HG03175 (cell line): ENCODE measurements around the gene MUCL3.
"Not testable (repeated sequence)": the region's sequence is repeated elsewhere in the genome, so short reads cannot be mapped to it uniquely, and the experiment has no call there.

Source experiments
- ATAC-seq: cut with Tn5 transposase; IDR thresholded peaks from one replicate; pipeline ENCODE4 v1.9.1; 2021; ENCODE audit warnings: mild to moderate bottlenecking, moderate library complexity; ENCODE audit not compliant: unreplicated experiment

Gene MUCL3

DNA sequence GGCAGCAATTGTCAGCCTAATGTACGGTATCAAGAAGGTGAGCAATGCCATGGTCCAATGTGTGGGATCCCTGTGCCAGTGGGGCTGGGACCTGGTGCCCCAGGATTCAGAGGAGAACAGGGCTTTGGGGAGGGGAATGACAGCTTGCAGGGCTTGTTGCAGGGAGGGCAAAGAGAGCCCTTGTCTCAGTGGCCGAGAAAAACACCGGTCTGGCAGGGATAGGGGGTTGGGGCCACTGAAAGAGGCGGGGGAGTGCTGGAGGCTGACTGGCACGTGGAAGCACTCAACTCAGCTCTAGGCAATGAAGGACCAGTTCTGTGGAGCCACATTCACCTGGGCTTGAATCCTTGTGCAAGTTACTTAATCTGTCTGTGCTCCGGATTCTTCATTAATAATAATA lies 3.5 kb upstream of the MUCL3 start:
- no peak for ATAC-seq

DNA sequence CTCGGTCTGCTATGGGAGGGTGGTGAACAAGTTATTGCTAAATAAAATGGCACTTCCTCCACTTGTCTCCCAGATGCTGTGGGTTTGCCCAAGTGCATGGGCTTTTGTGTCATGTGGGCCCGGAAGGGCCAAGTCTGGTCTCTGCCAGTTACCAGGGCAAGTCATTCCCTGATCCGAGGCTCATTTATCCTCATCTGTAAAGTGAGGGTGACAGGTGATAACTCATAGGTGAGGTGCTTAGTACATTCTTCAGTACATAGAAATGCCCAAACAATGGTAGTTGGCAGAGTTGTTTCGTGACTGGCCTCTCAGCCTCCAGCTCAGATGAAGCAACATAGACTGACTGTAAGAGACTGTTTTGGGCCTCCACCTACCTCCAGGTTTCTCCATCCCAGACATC lies 2.0 kb upstream of the MUCL3 start:
- ATAC-seq: no peak

DNA sequence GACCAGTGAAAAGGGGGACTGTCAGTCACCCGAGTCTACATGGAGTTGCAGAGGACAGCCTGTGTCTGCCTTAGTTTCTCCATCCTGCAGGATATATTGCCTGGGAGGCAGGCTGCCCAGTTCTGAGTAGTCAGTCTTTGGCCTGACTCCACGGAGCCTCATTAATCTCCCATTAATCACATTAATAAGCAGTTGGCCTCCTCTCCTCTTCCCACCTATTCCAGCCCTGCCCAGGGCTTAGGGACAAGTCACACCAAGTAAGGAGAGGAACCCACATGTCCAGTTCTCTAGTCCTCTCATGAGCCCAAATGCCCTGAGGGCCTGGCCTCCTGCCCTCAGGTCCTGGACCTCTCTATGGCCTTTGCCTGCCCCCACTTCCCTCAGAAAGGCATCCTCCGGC lies 1.3 kb upstream of the MUCL3 start:
- no peak for ATAC-seq

DNA sequence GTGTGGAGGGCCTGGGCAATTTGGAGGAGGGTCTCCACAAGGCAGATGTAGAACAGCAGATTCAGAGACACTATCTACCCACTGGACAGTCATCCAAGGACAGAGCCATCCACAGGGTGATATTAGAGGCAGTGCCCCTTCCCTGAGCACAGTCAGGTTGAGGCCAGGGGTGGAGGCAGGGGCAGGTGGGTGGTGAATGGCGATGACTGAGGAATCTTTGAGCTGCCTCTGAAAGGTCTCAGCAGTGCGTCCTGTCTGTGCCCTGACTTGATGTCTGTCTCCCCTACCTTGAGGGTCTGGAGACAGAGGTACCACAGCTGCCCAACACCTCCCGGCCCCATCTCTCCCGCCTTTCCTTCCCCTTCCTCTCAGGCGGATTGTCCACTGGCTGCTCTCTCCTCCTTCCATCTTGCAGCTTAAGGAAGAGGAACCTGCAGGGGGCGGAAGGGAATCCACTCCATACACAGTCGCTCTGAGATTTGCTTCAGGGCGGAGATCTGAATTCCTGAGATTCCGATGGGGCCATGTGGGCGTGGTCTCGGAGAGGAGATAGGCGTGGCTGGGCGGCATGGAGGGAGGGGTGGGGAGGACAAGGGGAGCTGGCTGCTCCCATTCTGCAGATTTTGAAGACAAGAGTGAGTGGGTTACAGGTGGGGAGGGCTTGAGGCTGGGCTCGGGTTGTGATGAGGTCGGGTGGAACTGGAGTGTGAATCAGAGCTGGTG lies 1.7 kb downstream of the MUCL3 start:
- no peak for ATAC-seq

DNA sequence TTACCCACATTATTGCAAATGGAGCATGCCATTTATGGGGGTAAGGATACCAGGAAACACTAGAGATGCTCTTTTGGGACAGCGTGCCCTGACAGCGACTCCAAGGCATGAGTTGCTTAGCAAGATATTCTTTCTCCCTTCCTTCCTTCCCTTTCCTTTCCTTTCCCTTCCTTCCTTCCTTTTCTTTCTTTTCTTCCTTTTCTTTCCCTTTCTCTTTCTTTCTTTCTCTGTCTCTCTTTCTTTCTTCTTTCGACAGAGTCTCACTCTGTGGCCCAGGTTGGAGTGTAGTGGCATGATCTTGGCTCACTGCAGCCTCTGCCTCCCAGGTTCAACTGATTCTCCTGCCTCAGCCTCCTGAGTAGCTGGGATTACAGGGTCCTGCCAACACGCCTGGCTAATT lies 3.3 kb downstream of the MUCL3 start:
- ATAC-seq: no peak

DNA sequence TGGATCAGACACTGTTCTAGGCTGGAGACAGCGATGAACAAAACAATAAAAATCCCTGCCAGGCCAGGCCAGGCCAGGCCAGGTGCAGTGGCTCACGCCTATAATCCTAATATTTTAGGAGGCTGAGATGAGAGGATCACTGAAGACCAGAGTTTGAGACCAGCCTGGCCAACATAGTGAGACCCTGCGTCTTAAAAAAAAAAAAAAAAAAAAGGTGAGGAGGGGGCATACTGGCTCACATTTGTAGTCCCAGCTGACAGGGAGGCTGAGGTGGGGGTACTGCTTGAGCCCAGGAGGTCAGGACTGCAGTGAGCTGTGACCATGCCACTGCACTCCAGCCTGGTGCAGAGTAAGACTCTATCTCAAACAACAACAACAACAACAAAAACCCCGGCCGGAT lies 4.5 kb downstream of the MUCL3 start:
- no peak for ATAC-seq

DNA sequence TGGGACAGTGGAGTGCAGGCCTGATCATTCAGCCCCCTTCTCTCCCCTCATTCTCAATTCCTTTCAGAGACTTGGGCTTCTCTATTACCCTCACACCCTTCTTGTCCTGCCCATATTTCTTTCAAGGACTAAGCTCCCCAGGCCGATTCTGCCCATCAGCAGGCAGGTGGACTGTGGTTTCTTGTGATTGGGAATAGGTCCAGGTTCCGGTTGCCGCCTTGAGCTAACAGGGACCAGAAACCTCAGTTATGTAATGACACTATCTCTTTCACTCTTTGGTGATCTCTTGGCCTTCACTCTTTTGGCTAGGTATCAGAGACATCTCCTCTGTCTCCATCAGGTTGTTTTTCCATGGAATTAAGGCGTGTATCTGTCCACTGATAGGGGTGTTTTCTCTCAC lies 6.5 kb downstream of the MUCL3 start:
- ATAC-seq: no peak

DNA sequence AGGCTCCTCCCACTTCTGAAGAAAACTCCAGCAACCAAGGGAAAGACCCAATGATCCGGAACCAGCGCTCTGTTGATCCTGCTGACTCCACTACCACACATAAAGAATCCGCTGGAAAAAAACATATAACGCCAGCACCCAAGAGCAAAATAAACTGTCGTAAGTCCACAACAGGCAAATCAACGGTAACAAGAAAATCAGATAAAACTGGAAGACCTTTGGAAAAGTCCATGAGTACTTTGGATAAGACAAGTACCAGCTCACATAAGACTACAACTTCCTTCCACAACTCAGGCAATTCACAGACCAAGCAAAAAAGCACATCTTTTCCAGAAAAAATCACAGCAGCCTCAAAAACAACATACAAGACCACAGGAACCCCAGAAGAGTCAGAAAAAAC lies 8.0 kb downstream of the MUCL3 start:
- ATAC-seq: no peak

DNA sequence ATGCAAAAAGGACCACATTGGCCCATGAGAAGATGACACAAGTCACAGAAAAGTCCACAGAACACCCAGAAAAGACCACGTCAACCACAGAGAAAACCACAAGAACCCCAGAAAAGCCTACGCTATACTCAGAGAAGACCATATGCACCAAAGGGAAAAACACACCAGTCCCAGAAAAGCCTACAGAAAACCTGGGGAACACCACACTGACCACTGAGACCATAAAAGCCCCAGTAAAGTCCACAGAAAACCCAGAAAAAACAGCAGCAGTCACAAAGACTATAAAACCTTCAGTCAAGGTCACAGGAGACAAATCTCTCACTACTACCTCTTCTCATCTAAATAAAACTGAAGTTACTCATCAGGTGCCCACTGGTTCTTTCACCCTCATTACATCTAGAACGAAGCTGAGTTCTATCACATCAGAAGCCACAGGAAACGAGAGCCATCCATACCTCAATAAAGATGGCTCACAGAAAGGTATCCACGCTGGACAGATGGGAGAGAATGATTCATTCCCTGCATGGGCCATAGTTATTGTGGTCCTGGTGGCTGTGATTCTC lies 11.2 kb downstream of the MUCL3 start:
- no peak for ATAC-seq

DNA sequence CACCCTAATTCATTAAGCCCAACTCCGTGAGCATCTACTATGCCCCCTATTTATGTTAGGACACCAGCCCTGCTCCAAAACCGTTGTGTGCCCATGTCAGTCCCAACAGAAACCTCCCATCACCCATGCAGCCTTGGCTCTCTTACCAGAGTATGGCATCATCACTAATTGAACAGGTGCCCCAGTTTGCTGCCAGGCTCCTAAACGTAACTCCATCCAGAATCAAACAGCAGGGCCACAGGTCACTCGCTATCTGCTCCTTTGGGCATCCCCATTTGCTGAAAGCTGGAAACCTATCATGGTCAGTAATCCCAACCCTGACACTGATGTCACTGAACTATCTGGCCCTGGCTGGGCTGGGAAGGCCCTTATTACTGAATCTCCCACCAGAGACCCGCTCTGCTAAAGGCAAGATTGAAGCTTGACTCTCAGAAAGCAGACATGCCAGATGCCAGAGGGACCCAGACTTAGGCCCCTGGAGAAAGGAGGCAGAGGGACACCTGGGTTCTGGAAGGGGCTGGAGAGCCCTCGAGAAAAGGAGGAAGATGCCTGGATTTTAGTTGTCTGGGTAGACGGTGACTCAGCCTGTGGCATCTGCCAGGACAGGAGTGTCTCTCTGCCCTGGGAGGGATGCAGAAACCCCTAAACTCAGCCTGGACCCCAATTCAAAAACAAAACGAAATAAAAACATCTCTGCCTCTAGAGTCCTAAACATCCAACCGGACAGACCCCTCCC lies 14.0 kb downstream of the MUCL3 start:
- no peak for ATAC-seq

DNA sequence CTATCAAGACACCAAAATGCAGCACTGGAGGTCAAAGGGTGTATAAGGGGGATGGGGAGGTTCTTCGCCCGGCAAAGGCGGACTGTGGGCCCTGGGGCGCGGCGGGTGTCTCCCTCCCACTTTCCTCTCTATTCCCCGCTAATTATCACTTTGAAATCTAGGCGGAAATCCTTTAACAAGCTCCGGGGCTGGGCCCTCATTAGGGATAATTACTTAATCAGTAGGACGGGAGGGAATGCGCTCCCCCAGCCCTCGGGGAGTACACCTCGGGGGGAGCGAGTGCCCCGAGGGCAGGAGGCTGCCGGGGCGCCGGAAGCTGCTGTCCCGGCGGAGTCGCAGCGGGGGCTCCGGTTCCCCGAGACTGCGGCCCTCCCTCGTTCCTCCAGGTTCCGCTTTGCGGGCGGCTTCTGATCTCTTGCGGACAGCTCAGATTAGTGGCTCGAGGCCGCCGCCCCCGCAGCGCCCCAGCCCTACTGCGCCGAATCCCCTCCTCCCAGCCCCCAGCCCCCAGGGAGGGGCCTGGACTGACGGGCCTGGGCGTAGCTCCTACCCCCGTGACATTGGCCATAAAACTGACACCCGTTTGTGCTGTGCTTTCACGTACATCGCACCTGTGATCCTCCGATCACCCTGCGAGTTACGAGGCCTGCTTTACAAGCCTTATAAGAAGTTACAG lies 14.7 kb downstream of the MUCL3 start:
- ATAC-seq: peak; percentile 58

DNA sequence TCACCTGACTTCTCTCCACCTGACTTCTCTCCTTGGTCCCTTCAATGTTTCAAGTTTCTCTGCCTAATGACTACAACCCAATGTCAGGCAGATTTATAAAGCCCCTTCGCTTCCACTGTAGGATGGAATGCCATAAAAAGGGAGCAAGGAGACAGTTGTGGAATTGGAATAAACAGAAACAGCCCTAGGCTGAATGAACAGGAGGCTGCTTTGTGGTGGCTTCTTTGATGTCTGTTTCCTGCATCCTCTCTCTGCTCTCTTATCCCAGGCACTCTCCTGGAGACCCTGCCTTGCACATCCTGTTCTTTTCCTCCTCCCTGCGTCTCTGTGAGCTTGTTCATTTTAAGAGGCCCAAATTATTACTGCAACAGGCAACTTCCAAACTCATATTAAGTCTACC lies 16.9 kb downstream of the MUCL3 start:
- no peak for ATAC-seq

DNA sequence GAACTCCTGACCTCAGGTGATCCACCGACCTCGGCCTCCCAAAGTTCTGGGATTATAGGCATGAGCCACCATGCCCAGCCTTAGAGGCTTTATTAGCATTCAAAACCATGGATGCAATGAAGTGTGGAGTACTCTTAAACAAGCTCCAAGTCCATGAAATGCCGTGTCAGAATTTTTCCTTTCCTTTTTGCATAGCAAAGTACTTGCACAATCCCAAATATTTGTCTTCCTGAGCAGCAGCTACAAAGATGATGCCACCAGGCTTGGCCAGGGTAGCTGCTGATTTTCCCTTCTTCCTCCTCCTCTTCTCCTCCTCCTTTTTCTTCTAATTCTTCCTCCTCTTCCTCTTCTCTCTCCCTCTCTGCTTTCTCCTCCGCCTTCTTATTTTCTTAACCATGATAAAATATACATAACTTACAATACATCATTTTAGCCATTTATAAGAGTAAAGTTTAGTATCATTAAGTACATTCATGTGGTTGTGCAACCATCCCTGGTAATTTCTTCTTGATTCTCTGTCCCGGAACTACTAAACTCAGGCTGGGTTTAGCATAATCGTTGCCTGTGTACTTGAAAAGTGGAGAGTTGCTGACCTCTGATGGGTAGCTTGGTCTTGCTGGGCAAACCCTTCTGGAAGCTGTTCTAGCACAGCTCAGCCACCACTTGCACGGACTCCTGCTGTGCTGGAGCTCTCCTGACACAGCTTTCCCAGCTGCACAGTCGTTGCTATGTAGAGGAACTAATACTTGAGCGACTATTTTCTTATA lies 20.3 kb downstream of the MUCL3 start:
- ATAC-seq: no peak

DNA sequence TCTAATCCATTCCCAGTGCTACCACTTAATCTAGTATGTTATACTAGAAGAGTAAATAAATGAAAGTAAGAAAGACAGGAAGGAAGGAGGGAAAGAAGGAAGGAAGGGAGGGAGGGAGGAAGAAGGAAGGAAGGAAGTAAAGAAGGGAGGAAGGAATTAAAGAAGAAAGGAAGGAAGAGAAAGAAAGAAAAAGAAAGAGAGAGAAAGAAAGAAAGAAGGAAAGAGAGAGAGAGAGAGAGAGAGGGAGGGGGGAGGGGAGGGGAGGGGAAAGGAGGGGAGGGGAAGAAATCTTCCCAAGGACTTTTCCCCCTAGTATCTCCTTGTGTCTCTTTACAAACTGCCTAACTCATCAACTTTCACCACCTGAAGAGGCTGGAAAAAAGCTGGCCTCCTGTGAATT lies 21.9 kb downstream of the MUCL3 start:
- ATAC-seq: no peak

DNA sequence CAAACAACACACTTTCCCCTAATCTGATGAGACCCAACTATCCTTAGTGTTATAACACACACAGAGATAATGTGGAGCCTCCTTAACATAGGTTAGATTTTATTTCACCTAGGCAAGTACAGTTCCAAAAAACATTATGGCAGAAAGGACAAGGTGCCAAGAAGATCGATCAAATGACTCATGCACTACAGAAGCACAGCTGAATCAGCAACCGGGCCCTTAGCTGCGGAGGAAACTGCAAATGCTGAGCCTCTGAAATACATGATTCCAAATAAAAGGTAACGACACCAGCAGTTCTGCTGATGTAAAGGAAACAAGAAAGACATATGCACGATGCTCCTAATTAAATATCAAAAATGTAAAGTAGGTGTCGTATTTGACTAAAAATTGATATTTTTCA lies 22.9 kb downstream of the MUCL3 start:
- no peak for ATAC-seq

DNA sequence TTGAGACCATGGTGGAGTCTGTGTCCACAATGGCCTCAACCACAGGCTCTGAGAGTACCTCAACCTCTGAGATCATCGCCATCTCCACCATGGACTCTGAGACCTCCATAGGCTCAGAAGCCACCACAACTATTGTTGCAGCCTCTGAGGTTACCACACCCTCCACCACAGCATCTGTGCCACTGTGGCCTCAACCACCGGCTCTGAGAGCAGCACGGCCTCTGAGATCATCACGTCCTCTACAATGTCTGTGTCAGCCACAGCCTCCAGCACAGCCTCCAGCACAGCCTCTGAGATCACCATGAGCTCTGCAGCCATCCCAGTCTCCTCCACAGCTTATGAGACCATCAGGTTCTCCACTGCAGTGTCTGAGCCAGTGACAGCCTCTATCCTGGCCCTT lies 23.3 kb downstream of the MUCL3 start:
- no peak for ATAC-seq

DNA sequence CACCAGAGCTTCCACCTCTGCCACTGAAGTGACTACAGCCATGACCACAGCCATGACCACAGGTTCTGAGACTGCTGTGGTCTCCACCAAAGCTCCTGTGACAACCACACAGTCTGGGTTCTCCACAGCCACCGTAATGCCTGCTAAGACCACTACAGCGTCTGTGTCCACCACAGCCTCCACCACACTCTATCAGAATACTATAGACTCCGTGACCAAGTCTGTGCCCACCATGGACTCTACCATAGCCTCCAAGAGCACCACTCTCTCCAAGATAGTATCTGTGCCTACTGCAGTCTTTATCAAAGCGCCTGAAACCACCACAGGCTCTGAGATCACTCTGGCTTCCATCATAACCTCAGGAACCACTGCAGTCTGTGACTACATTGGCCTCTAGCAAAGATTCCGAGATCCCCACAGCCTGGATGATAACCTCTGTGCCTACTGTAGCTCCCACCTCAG lies 24.4 kb downstream of the MUCL3 start:
- ATAC-seq: no peak

DNA sequence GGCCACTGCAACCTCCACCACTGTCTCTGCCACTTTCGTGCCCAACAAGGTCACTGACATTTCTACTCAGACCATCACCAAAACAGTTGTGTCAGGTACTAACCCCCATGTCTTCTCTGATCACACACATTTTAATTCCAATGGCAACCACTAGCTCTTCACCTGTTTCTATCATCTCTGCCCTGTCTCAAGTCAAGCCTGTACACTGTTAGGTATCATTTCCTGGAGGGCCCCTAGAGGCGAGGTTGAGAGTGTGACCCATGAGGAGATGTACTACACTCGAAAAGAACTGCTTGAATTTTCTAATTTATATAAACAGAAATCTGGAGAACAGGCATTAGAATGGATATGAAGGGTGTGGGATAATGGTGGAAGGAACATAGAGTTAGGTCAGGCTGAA lies 25.4 kb downstream of the MUCL3 start:
- no peak for ATAC-seq

DNA sequence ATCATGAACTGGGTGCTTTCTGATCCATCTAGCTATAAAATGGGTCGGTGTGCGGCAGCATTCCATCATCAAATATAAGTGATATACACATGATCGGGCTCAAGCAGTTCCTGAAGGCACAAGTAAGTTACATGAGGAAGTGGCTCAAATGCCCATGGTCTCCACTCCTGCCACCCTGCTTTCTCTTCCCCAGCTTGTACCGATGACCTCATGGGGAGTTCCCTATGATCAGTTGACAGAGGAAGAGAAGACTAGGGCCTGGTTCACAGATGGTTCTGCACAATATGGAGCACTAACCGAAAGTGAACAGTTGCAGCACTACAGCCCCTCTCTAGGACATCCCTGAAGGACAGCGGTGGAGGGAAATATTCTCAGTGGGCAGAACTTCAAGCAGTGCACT lies 28.4 kb downstream of the MUCL3 start:
- not testable (repeated sequence) for ATAC-seq

DNA sequence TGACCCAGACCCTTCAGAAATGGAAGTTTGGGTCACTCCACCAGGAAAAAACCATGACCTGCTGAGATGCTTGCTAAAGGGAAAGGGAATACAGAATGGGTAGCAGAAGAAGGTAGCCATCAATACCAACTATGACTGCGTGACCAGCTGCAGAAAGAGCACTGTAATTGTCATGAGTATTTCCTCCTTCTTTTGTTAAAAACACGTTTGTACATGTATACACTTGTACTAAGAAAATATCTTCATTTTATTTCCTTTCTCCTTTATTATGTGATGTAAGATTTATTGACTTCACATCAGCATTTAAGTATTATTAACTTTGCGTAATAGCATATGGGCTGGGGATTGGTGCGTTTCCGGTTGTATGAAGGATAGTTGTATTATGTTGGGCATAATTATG lies 30.2 kb downstream of the MUCL3 start:
- no peak for ATAC-seq

DNA sequence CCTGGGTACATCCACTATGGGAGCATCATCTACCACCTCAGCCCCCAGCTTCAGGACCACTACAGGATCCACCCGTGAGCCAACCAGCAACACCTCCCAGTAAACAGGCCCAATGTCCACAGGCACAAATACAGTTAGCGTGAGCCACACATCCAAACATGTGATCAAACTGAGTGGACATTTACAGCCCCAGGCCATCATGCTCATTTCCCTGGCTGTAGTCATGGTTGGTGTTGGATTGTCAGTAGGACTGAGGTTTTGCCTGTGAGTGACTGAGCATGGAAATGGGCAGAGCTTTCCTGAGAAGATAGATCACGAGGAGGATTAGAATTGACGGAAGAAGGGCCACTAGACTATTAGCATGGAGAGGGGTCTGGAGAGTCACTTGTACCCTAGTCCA lies 32.0 kb downstream of the MUCL3 start:
- ATAC-seq: no peak
